Osteocyte (in vitro differentiated cells): ENCODE results near the gene SMIM38. TPM values are rescaled to one million over a fixed set of nuclear protein-coding genes. Genes with fewer than 3 reads are reported as not detected.

Source experiments
- DNase-seq: peaks from one replicate; pipeline ENCODE4 v3.0.0; 2021; ENCODE audit warnings: mixed read lengths; ENCODE audit not compliant: unreplicated experiment; ENCODE audit errors: extremely low spot score
- H3K27ac Mint-ChIP-seq: one replicate; pipeline ENCODE4 v1.8.0; 2021; ENCODE audit warnings: mild to moderate bottlenecking, mixed read lengths; ENCODE audit not compliant: unreplicated experiment
- H3K27me3 Mint-ChIP-seq: one replicate; pipeline ENCODE4 v1.8.0; 2021; ENCODE audit warnings: mixed read lengths; ENCODE audit not compliant: unreplicated experiment
- H3K36me3 Mint-ChIP-seq: one replicate; pipeline ENCODE4 v1.8.0; 2021; ENCODE audit warnings: mixed read lengths; ENCODE audit not compliant: unreplicated experiment
- H3K4me1 Mint-ChIP-seq: one replicate; pipeline ENCODE4 v1.8.0; 2021; ENCODE audit warnings: mixed read lengths; ENCODE audit not compliant: unreplicated experiment
- H3K4me3 Mint-ChIP-seq: one replicate; pipeline ENCODE4 v1.8.0; 2021; ENCODE audit warnings: mild to moderate bottlenecking, moderate library complexity, mixed read lengths; ENCODE audit not compliant: unreplicated experiment
- H3K9me3 Mint-ChIP-seq: one replicate; pipeline ENCODE4 v1.8.0; 2021; ENCODE audit warnings: mixed read lengths; ENCODE audit not compliant: unreplicated experiment
- total RNA-seq: library from RNA; stranded (reverse); gene quantifications from 2 replicates; pipeline ENCODE4 v1.2.1, GENCODE V29; 2021
- TF ChIP-seq, protein P1 (sequence below): fragments of 200-600 bp; sonication (generic); IDR thresholded peaks from 2 replicates; pipeline ENCODE4 v1.5.0; 2021; ENCODE audit warnings: antibody characterized with exemption, mild to moderate bottlenecking, moderate library complexity

SMIM38 gene
- total RNA-seq, 1 donor from 2014 or later, result 1.0 TPM

DNA sequence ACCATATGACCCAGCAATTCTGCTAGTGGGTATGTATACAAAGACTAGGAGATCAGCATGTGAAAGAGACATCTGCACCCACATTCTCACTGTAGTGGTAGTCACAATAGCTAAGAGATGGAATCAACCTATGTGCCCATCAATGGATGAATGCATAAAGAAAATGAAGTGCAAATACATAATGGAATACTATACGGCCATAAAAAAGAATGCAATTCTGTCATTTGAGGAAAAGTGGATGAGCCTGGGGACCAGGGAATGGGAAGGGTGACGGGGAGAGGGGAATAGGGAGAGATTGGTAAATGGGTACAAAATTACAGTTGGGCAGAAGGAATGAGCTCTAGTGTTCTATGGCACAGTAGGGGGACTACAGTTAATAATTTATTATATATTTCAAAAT lies 26.7 kb upstream of the SMIM38 start:
- H3K27me3 Mint-ChIP-seq, result no peaks in the 10 kb centered on the region
- H3K9me3 Mint-ChIP-seq, result peaks cover 11% of the 10 kb centered on the region
- no peak overlapping the region for H3K27ac Mint-ChIP-seq
- H3K4me1 Mint-ChIP-seq, result peaks cover 16% of the 10 kb centered on the region
- no peak for DNase-seq
- peaks cover 6% of the 10 kb centered on the region for H3K36me3 Mint-ChIP-seq
- H3K4me3 Mint-ChIP-seq, result no peak overlapping the region
- TF ChIP-seq, protein P1, sequence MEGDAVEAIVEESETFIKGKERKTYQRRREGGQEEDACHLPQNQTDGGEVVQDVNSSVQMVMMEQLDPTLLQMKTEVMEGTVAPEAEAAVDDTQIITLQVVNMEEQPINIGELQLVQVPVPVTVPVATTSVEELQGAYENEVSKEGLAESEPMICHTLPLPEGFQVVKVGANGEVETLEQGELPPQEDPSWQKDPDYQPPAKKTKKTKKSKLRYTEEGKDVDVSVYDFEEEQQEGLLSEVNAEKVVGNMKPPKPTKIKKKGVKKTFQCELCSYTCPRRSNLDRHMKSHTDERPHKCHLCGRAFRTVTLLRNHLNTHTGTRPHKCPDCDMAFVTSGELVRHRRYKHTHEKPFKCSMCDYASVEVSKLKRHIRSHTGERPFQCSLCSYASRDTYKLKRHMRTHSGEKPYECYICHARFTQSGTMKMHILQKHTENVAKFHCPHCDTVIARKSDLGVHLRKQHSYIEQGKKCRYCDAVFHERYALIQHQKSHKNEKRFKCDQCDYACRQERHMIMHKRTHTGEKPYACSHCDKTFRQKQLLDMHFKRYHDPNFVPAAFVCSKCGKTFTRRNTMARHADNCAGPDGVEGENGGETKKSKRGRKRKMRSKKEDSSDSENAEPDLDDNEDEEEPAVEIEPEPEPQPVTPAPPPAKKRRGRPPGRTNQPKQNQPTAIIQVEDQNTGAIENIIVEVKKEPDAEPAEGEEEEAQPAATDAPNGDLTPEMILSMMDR, result no peak

DNA sequence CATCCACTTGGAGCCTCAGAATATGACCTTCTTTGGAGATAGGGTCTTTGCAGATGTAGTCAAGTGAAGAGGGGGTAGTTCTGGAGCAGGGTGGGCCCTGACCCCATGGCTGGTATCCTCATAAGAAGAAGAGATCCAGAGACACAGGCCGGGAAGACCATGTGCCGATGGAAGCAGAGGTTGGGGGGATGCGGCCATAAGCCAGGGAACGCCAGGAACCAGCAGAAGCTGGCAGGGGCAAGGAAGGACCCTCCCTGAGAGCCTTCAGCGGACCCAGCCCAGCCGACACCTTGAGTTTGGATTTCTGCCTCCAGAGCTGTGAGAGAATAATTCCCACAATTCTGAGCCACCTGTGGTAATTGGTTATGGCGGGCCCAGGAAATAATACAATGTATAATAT lies 26.1 kb upstream of the SMIM38 start:
- DNase-seq, result no peak
- TF ChIP-seq, protein P1, result no peak
- peaks cover 6% of the 10 kb centered on the region for H3K36me3 Mint-ChIP-seq
- H3K27ac Mint-ChIP-seq, result no peak overlapping the region
- peaks cover 11% of the 10 kb centered on the region for H3K9me3 Mint-ChIP-seq
- H3K4me3 Mint-ChIP-seq, result no peak overlapping the region
- H3K4me1 Mint-ChIP-seq, result peaks cover 11% of the 10 kb centered on the region
- no peaks in the 10 kb centered on the region for H3K27me3 Mint-ChIP-seq

DNA sequence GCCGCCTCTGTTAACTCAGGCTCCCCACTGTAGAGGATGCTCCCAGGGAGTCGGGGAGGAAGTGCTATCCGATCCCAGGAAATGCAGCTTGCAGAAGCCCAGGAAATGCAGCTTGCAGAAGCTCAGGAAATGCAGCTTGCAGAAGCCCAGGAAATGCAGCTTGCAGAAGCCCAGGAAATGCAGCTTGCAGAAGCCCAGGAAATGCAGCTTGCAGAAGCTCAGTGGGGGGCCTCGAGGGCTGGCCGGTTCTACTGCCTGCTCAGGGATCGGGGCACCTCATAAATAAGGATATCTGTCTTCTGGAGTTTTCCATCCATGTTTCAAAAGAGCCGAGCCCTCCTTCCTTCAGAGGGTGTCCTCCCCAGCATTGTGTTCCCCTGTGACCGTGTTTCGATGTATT lies 25.1 kb upstream of the SMIM38 start:
- peaks cover 6% of the 10 kb centered on the region for H3K36me3 Mint-ChIP-seq
- H3K4me3 Mint-ChIP-seq, result no peak overlapping the region
- H3K27me3 Mint-ChIP-seq, result no peaks in the 10 kb centered on the region
- H3K4me1 Mint-ChIP-seq, result peaks cover 11% of the 10 kb centered on the region
- TF ChIP-seq, protein P1, result no peak
- no peak for DNase-seq
- no peak overlapping the region for H3K27ac Mint-ChIP-seq
- H3K9me3 Mint-ChIP-seq, result peaks cover 11% of the 10 kb centered on the region

DNA sequence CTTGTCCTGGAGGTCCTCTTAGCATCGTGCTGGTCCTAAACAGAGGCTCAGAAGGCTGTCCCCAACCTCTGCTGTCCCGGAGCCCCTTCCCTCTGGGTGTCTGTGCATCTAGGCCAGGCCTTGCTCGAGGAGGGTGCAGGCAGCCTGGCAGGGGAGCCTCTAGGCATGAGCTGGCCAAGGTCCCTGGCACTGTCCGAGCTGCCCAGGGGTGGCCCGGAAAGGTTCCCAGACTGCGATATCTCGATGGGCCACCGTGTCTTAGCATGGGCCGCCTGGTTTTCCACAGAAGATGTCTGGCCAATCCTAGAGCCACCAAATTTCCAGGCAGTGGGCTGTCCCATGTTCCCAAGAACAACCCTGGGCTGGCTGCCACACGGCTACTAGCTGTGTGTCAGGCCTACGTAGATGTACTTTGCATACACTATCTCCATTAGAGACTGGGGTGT lies 24.6 kb upstream of the SMIM38 start:
- Mint-ChIP-seq H3K36me3 (peaks cover 6% of the 10 kb centered on the region), H3K9me3 (peaks cover 11% of the 10 kb centered on the region), H3K27me3 (no peaks in the 10 kb centered on the region), H3K4me3 (no peak overlapping the region), H3K4me1 (peaks cover 11% of the 10 kb centered on the region), H3K27ac (no peak overlapping the region)
- TF ChIP-seq, protein P1, result no peak
- DNase-seq, result no peak

DNA sequence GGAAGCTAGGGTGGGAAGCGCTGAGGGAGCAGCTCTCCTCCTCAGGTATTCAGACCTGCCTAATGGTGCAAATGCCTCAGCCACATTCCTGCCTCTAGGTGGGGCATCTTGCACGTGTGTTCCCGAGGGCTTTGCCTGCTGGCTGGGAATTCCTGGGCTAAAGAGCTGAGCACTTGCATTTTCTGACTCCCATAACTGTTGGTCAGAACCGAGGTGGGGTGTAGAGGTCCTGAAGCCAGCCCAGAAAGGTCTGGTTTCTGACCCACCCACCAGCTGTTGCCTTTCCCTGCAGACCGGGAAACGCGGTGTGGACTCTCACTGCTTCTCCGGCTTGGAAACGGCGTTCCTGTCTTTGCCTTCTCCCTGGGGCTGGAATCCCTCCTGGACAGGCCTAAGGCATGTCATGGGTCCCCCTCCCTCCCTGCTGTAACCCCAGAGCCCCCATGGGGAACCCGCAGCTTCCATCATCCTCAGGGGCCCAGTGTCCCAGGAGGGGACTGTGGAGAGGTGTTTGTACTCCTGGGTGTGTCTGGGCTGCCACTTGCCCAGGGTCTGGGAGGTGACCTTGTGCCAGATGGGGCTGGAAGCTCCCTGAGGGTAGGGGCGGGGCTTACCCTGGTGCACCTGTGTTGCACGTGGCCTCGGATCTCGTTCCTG lies 24.0 kb upstream of the SMIM38 start:
- H3K9me3 Mint-ChIP-seq, result peaks cover 11% of the 10 kb centered on the region
- TF ChIP-seq, protein P1, result peak; percentile 81
- DNase-seq, result no peak
- peaks cover 6% of the 10 kb centered on the region for H3K36me3 Mint-ChIP-seq
- H3K27ac Mint-ChIP-seq, result no peak overlapping the region
- no peak overlapping the region for H3K4me3 Mint-ChIP-seq
- no peaks in the 10 kb centered on the region for H3K27me3 Mint-ChIP-seq
- H3K4me1 Mint-ChIP-seq, result peaks cover 11% of the 10 kb centered on the region
